ENCODE results near the gene GSG1L.

The GSG1L gene

GRCh38 chr16:28062261-28062846 is 1.2 kb downstream of the GSG1L start:
- DNase-seq: no peak

GRCh38 chr16:28061352-28062101 is 2.0 kb downstream of the GSG1L start:
- DNase-seq: no peak

GRCh38 chr16:28059841-28060575 is 3.5 kb downstream of the GSG1L start:
- no peak for DNase-seq

- no peak for DNase-seq
Measured at GRCh38 chr16:28058839-28059589, 4.5 kb downstream of the GSG1L start.

GRCh38 chr16:28057949-28058348 is 5.6 kb downstream of the GSG1L start:
- no peak for DNase-seq

- no peak for DNase-seq
Measured at GRCh38 chr16:28053461-28053860, 10.1 kb downstream of the GSG1L start.

GRCh38 chr16:28052274-28053128 is 11.0 kb downstream of the GSG1L start:
- DNase-seq: no peak

- DNase-seq: no peak
Measured at GRCh38 chr16:28051486-28051885, 12.0 kb downstream of the GSG1L start.

GRCh38 chr16:28042811-28043210 is 20.7 kb downstream of the GSG1L start:
- DNase-seq: no peak

- no peak for DNase-seq
Measured at GRCh38 chr16:28041615-28042014, 21.9 kb downstream of the GSG1L start.

- DNase-seq: no peak
Measured at GRCh38 chr16:28040039-28040438, 23.5 kb downstream of the GSG1L start.

- DNase-seq: no peak
Measured at GRCh38 chr16:28039493-28039892, 24.0 kb downstream of the GSG1L start.

- DNase-seq: no peak
Measured at GRCh38 chr16:28038409-28038808, 25.1 kb downstream of the GSG1L start.

GRCh38 chr16:28035866-28036393 is 27.6 kb downstream of the GSG1L start:
- DNase-seq: no peak

- DNase-seq: no peak
Measured at GRCh38 chr16:28033870-28034269, 29.6 kb downstream of the GSG1L start.

GRCh38 chr16:28029387-28030002 is 34.0 kb downstream of the GSG1L start:
- no peak for DNase-seq

GRCh38 chr16:28027055-28027454 is 36.5 kb downstream of the GSG1L start:
- DNase-seq: no peak

- no peak for DNase-seq
Measured at GRCh38 chr16:28025631-28026030, 37.9 kb downstream of the GSG1L start.

GRCh38 chr16:28019218-28019617 is 44.3 kb downstream of the GSG1L start:
- DNase-seq: no peak

- no peak for DNase-seq
Measured at GRCh38 chr16:28014851-28015250, 48.7 kb downstream of the GSG1L start.

GRCh38 chr16:28013878-28014277 is 49.6 kb downstream of the GSG1L start:
- DNase-seq: no peak

- DNase-seq: no peak
Measured at GRCh38 chr16:28013392-28013791, 50.1 kb downstream of the GSG1L start.

Measured in NCI-H1048 (cell line).